Measurements from ENCODE around the gene KMT5B.

Gene KMT5B

GRCh38 chr11:68143310-68143689 lies 69.8 kb downstream of the KMT5B start:
- no peak for DNase-seq (ENCODE audit: low spot score)

- DNase-seq (ENCODE audit: low spot score): no peak
Measured at GRCh38 chr11:68142441-68143309, 70.4 kb downstream of the KMT5B start.

DNA sequence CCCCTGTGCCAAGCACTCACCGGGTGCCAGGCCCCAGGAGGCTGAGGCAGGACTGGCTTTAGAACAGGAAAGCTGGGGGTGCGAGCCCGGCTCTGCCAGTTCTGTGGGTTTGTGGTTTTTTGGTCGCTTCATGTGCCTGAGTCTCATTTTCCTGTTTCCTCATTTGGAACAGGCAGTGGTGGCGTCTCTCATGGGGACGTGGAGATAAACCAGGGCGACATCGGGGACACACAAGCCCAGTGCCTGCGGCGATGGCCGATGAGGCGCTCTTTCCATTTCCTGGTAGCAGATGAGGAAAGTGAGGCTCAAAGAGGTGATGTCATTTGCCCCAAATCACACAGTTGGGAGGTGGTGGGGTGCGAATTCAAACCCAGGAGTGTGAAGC lies 71.1 kb downstream of the KMT5B start:
- no peak for DNase-seq (ENCODE audit: low spot score)

DNA sequence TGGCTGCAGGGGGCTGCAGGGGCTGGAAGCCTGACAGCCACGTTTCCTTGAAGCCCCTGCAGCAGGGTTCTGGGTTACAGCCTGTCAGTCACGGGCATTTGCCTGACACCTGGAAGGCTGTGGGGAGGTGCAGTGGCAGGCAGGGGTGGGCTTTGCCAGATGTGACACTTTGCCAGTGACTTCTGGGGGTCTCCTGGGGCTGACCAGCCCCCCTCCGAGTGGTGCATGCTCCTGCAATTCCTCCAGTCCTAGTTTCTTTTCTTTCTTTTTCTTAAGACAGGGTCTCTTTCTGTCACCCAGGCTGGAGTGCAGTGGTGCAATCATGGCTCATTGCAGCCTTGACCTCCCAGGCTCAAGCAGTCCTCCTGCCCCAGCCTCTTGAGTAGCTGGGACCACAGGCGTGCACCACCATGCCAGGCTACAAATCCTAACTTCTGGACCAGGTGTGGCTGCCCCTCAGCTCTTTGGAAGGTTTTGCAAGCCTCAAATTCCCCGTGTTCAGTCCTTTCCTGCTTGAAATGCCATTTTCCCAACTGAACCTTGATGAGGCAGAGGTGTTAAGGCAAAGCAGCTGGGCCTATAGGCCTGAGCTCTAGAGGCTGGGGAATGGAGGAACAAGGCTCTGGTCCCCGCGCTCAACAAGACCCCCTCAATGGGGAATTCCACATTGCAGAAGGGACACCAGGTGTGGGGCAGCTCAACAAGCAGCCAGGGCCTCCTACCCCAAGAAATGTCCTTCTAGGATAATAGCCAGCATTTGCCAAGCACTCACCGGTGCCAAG lies 71.7 kb downstream of the KMT5B start:
- DNase-seq (ENCODE audit: low spot score): no peak

DNA sequence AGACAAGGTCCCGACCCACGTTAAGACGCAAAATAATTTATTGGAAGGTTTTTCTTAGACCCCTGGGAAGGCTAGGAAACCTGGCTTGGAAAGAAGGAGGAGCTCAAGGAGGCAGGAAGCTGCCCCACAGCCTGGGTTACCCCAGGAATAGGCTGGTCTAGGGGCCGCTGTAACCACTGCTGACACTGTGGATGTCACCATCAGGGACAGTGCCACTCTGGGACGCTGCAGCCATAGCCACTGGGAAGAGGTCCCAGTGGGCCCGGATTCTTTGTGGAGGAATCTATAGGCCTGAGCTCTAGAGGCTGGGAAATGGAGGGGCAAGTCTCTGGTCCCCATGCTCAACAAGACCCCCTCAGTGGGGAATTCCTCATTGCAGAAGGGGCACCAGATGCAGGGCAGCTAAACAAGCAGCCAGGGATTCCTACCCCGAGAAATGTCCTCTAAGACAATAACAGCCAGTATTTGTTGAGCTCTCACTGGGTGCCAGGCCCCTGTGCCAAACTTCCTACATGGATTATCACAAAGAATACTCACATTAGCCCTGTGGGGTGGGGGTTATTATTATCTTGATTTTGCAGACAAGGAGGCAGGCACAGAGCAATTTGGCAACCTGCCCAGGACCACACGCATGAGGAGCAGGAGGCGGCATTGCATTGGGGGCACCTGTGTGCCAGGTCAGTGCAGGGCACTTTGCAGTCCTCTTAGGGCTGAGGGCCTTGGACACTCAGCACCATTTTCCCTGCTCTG lies 72.4 kb downstream of the KMT5B start:
- no peak for DNase-seq (ENCODE audit: low spot score)

DNA sequence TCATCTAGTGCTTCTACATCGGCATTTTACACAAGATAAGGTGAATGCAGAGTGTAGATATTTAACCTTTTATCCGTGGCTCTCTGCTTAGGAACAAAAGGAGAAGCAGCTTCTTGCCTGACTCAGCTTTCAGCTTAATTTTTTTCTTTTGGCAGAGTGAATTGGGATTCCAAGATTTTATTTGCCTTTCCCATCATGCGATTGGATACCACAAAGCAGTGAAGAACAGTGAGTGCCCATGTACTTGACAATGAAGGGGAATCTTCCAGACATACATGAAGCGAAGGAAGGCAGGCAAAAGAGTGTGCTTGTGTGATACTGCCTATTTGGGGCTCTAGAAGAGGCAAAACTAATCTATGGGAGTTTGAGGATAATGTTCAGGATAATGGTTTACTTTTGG lies 74.9 kb downstream of the KMT5B start:
- no peak for DNase-seq (ENCODE audit: low spot score)

GRCh38 chr11:68137833-68138232 lies 75.3 kb downstream of the KMT5B start:
- no peak for DNase-seq (ENCODE audit: low spot score)

GRCh38 chr11:68136866-68137265 lies 76.2 kb downstream of the KMT5B start:
- no peak for DNase-seq (ENCODE audit: low spot score)

GRCh38 chr11:68135161-68135560 lies 77.9 kb downstream of the KMT5B start:
- no peak for DNase-seq (ENCODE audit: low spot score)

DNA sequence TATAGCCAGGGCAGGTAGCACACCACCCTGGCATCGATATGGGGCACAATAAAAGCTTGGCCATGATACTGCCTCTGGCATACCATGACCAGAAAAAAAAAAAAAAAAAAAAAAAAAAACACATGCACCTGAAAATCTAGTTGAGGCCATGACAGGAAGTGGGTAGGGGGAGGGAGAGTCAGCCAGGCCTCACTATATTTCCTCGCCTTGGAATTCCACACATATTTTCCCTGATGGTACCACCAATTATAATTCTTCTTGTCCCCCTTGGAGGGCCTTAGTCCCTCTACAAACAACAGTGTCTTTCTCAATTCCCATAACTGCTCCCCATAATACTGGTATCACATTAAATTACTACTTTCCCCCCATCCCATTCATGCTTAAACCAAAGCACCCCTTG lies 79.3 kb downstream of the KMT5B start:
- no peak for DNase-seq (ENCODE audit: low spot score)

- no peak for DNase-seq (ENCODE audit: low spot score)
Measured at GRCh38 chr11:68130121-68130520, 83.0 kb downstream of the KMT5B start.

GRCh38 chr11:68128682-68129327 lies 84.3 kb downstream of the KMT5B start:
- no peak for DNase-seq (ENCODE audit: low spot score)

- peak; percentile 21 for DNase-seq (ENCODE audit: low spot score)
Measured at GRCh38 chr11:68127714-68128681, 85.1 kb downstream of the KMT5B start.

- DNase-seq (ENCODE audit: low spot score): no peak
Measured at GRCh38 chr11:68125164-68125563, 87.9 kb downstream of the KMT5B start.

DNA sequence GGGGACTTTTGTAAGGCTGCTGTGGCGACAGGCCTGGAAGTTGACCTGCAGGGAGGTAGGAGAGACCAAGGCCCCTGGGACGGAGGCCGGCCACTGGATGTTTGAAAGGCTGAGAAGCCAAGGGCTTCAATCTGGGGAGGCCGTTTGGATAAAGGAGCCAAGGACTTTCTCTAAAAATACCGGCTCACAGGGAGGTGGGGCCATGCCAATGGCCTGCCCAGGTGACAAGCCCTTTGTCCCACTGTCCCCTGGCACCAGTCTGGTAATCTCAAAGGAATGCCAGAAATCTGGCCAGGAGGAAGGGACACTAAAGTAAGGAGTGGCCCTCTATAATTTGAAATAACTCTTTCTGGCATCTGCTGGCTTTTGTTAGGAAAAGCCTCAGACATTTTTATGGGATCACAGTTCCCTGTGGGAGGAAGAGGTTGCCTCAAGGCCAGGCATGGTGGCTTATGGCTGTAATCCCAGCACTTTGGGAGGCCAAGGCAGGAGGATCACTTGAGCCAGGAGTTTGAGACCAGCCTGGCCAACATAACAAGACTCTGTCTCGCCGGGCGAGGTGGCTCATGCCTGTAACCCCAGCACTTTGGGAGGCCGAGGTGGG lies 90.1 kb downstream of the KMT5B start:
- peak; percentile 21 for DNase-seq (ENCODE audit: low spot score)

DNA sequence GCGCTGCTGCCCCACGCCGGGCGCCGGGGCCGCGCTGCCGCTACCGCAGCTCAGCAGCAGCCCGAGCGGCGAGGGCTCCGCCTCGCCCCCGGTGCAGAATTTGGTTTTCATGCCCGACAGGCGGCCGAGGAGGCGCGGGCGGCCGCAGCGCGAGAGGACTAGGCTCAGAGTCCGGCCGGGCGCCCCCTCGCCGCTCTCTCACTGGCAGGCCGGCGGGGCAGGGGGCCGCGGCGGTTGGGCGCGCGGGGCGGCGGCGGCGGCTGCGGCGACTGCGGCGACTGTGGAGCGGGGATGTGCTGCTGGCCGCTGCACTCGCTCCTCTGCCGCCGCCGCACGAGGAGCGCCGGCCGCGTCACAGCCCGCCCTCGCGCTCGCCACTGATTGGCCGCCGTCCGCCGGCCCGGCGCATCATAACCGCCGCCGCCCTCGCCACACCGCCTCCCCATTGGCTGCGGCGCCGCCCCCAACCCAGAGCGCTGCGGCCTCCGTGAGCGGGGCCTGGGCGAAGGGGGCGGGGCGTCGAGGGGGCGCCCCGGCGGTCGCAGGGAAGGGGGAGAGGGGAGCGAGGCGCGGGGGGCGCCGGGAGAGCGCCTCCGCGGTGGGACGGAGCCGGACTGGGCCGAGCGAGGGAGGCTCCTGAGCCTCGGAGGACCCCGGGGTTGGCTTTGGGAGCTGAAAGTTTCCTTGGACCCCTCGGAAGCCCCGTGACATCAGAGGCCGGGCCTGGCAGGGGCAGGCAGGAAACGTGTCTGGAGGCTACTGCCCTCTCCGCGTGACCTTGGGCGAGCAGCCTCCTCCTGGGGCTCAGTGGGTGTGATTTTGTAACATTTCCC lies 91.8 kb downstream of the KMT5B start, which contains the start of gene CHKA:
CHKA (minus strand) TSS at position 322 of the 833 bp plus-strand sequence; CDS start at position 111, 211 bp downstream.
- peak; percentile 85 for DNase-seq (ENCODE audit: low spot score)

DNA sequence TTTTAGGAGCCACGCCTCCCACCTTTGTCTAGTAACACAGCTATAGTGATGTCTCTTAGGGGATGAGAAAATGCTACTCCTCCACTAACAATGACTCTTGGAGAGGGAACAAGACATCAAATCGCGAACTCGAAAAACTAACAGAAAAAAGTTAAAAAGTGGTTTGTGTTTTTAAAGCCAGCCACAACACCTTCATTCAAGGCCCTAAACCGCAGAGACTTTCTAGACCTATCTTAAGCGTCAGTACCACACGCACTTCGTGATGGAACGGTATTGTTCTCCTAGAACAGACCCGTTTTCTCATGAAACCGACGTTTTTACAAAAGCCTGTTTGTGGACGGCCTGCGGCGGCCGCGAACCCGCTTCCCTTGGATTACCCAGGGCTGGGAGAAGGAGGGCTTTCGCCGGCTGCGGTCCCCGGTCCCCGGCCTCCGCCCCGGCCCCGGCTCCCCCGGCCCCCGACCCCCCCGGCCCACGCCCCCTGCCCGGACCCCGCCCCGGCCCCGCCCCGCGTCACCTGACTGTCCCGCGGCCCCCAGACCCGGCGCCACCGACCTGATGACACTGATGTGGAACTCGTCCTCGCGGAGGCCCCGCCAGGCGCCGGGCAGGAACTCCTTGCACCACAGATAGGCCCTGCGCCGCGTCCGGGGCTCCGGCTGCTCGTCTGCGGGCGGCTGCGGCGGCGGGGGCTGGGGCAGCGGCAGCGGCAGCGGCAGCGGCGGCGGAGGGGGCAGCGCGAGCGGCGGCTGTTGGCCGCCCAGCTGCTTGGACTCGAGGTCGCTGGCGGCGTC lies 92.6 kb downstream of the KMT5B start:
- DNase-seq (ENCODE audit: low spot score): peak; percentile 21

GRCh38 chr11:68118706-68119448 lies 94.2 kb downstream of the KMT5B start:
- no peak for DNase-seq (ENCODE audit: low spot score)

All from kidney capillary endothelial cell (primary cell).